NCI-H2196 treated with DMSO at 0.1 percent for 48 hours (cell line): ENCODE results near the gene MORC2.
A peak's percentile ranks its signal among the peaks of the same experiment; 100 is the strongest.

Source experiments
- DNase-seq: peaks from one replicate; lab custom pipeline; 2025; ENCODE audit not compliant: unreplicated experiment; lab: John Stamatoyannopoulos, UW

The MORC2 gene

DNA sequence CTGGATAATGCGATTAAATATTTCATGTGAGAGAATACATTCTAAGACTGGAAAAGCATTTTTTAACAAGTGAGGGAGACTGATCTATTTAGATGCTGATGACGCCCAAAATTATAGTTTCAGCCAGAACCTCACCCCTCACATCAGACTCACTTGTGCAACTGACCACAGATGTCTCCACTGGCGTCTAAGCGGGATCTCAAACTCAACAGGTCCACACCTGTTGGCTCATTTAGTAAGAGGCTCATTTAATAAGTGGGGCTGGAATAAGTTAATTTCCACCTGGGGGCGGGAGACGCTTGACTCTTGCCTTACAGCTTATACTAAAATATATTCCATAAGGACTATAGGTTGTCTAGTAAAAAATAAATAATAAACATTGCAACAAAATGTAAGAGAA is 47.5 kb downstream of the MORC2 start:
- no peak for DNase-seq

DNA sequence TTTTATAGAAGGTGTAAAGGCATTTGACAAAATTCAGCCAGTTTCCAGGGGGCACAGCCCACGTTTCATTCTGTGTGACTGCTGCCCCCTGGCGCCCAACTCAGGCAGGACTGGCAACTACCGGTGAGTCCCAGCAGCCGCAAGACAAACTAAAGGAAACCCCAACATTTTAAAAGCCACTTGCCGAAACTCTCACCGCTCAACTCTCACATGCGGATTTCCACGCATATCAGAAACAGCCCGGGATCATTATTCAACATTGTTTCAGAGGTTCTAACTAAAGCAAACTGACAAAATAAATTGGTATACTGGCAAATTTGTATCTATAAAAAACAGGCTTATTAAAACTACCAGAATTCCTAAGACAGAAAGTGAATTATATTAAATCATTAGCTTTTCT is 48.2 kb downstream of the MORC2 start:
- DNase-seq, result peak; percentile 6

DNA sequence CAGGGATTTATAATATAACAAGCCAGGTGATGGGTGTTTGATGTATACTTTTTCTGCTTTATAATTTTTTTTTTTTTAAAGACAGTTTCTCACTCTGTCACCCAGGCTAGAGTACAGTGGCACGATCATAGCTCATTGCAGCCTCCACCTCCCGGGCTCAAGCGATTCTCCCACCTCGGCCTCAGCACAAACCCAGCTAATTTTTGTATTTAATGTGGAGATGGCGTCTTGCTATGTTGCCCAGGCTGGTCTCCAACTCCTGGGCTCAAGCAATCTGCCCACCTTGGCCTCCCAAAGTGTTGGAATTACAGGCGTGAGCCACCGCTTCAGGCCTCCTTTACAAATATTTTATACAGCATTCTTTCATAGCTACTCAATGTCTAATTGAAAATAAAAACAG is 48.6 kb downstream of the MORC2 start:
- no peak for DNase-seq

DNA sequence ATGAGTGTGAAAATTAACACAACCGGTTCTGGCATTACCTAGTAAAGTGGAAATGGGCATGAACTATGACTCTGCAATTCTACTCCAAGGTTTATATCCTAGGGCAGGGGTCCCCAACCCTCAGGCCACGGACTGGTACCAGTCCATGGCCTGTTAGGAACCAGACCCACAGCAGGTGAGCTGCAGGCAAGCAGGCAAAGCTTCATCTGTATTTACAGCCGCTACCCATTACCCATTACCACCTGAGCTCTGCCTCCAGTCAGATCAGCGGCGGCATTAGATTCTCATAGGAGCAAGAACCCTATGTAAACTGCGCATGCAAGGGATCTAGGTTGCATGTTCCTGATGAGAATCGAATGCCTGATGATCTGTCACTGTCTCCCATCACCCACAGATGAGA is 49.8 kb downstream of the MORC2 start:
- DNase-seq, result no peak

DNA sequence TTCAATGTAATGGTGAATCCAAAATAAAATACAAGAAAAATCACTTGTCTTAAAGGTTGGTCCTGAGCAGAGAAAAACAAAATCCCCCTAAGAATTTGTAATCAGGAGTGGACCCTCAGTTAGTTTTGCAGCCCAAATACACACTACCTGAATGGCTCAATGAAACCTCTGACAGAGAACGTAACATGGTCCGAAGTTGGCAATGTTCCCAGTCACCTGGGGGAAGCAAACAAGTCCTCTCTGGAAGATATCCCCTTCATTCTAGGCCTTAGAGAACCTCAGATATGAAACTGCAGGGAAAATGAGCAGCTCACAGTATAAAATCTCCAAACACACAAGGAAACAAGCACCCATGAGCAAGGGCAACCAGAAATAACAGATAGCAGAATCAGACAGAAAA is 58.2 kb downstream of the MORC2 start:
- DNase-seq, result no peak

DNA sequence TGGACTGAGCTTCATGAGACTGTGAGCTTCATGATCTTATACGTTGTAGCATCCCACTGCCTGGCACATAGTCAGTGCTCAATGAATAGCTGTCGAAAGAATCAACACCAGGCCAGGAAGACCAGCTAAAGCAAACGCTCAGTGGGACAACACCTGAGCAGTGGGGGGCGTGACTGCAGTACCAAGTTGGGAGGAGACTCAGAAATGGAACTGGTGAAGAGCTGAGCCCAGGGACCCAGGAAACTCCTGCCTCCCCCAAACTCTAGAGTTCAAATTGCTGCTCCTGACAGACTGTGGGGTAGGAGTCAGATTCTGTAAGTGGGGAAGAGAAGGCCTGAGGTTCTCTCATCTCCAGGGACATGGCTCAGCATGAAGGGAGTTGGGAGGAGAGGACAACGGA is 59.3 kb downstream of the MORC2 start:
- no peak for DNase-seq

DNA sequence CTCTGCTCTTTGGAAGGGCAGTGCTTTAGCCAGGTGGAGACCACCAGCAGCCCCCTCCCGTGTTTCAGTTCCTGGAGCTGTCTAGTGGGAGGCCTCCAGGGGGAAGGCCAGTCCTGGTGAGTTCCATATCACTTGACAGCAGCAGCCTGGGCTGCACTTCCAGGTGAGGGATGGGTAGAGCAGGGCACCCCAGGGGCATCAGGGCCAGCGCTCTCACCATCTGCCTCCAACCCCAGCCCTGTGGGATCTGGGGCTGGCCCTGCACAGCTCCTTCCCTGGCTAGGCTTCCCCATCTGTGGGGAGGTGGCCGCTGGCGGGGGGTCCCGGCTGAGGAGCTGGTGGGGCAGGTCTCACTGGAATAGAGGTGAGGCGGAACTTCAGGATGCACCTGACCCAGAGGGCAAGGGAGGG is 60.5 kb downstream of the MORC2 start:
- no peak for DNase-seq

DNA sequence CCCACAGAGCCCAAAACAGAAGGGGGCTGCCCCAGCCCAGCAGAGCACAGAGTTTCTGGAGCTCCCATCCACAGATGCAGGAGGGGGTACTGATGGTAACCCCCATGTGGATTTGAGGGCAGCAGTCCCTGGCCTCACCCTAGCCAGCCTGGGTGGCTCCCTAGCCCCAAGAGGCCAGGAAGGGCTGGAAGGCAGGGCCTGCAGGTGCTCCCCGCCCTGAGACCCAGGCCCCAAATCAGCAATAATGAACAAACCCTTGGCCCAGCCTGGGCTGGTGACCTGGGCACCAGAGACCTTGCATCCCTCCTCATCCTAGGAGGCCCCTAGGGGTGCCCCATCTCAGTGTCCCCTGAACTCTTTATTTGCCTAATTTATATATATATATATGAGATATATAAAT is 61.6 kb downstream of the MORC2 start:
- no peak for DNase-seq

DNA sequence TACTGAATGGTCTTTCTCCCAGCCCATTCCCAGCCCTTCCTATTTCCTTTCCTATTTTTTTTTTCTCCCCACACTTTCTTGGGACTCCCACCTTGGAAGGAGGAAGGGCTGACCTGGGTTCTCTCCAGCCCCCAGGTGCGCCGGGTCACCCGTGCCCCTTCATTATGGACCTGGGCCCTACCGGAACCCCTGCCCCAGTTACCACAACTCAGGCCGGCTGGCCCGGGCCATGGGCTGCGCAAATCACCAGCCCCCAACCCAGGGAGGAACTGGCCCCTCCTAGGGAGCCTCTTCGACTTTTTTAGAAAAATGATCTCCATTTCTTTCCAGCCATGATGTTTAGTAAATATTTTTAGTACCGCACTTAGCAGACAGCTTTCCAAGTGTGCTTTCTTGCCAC is 62.2 kb downstream of the MORC2 start:
- DNase-seq, result no peak

DNA sequence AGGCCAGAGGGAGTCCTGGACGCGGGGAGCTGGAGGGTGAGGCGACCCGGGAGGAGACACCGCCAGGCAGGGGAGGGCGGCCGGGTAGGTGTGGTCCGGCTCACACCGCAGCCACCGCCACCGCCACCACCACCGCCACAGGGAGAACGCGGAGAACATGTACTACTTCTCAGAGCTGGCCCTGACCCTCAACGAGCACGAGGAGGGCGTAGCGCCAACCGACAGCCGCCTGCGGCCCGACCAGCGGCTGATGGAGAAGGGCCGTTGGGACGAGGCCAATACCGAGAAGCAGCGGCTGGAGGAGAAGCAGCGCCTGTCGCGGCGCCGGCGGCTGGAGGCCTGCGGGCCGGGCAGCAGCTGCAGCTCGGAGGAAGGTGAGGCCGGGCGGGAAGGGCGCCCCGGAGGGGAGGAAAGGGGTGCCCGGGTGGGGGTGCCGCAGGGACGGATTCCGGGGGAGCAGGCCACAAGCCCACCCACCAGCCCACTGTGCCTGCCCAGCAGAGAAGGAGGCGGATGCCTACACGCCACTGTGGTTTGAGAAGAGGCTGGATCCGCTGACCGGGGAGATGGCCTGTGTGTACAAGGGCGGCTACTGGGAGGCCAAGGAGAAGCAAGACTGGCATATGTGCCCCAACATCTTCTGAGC is 62.8 kb downstream of the MORC2 start:
- no peak for DNase-seq

DNA sequence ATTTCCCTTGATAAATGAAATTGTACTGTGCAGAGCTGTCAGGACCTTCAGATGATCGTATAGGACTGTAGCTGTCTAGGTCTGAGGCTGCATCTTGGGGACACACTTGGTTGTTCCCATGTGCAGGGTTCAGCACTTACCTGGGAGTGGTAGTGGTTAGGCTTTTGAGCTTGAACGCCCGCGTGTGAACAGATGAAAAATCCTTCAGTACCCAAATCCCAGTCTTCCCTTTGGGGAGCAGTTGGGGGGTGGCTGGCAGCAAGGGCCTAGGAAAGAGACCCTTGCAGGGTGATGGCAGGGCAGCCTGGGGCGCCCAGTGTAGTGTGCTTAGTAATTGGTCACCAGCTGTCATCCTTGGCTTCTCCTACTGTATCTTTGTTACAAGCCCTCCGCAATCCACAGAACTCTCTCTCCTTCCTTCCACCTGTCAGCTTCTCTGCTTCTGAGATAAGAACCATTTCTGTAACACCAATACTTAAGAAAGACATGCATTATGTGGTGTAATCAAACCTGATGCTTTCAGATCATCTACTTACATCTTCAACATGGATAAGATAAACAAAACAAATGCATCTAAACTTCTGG is 64.6 kb downstream of the MORC2 start:
- no peak for DNase-seq

DNA sequence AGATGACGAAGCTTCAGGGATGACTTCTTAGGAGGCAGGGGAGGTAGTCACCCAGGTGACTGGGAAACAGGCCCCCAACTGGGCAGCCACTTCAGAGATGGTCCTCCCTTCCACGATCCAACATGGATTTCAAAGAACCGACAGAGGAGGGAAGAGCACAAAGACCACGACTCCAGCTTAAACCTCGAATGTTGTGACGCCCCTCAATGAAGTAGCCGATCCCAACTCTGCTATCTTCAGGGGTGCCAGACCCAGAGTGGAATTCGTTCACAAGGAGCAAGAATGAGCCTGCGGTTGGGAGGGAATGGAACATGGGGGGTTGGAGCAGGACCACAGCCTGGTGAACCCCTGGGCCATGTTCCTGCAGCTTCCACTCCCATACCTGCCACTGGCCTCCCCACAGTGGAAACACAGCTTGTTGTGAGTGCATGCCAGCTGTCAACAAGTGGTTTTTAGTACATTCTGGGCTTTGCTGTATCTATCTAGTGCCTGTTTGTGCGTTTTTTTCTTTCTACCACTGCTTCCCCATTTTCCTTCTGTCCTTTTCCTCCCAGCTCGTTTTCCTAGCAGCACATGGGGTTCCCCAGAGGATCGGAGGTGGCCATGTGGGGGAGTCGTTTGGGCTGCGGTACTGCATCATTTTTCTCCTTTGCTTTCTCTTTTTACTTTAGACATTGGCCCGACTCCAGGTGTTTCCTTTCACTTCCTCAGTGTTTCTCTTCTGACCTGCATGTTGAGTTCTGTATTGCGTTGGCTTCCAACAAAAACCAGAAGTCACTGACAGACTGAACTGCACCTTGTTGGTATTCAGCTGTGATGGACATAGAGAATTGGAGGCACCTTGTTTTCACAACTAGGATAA is 65.8 kb downstream of the MORC2 start:
- DNase-seq, result no peak

DNA sequence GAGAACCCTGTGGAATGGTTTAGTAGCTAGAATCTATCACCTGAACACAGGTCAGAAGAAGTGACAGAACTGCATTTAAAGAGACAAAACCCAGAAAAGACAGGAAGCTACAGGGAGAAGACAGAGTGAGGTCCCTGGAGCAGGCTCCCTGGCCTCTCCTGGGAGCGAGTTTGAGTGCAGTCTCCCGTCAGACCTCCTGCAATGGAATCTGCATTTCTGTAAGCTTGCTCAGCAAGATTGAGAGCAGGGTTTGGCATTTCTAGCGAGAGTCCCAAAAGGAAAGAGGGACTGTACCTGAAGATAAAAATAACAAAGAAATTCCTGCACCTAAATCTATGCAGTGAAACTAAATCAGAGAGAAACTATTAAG is 74.2 kb downstream of the MORC2 start:
- DNase-seq, result no peak

DNA sequence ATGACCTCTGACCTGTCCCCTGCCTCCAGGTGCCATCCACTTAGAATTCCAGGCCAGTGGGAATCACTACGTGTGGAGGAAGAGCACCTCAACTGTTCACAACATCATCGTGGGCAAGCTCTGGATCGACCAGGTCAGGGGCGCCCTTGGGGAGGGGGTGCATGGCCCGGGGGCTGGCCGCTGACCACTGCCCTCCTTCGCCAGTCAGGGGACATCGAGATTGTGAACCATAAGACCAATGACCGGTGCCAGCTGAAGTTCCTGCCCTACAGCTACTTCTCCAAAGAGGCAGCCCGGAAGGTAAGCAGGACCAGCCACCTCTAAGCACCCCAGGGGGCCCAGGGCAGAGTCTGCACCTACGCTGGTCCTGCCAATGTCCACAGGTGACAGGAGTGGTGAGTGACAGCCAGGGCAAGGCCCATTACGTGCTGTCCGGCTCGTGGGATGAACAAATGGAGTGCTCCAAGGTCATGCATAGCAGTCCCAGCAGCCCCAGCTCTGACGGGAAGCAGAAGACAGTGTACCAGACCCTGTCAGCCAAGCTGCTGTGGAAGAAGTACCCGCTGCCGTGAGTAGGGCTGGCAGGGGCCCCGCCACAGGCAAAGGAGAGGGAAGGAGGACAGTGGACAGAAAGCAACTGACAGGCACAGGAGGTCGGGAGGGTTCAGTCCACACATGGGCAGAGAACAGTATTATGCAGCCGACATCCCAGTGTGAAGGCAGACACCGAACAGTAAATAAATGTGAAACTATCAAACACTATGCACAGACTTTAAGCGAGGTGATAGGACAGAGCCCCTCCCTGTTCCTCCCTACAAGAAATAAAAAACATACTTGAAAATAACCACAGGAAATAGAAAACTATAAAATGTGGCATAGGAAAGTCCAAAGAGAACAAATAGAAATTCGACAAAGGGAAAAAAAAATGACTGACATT is 74.9 kb downstream of the MORC2 start:
- DNase-seq, result no peak

DNA sequence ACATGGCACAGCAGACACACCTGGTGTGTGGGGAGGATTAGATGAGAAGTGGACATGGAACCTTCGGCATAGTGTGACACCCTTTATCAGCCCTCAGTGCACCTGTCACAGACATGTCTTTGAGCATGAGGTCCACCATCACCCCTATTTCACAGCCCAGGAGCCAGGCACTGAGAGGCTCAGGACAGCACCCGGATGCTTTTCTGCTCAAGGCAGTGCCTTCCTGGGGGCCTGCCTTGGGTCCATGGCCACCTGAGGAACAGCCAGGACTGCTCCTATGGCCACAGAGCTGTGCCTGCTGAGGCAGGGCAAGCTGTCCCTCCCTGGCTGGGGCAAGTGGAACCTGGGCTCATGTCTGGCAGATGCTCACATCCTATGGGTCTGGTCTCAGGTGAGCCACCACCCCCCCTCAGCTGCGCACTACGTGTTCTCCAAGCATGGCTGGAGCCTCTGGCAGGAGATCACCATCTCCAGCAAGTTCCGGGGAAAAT is 75.8 kb downstream of the MORC2 start:
- no peak for DNase-seq

DNA sequence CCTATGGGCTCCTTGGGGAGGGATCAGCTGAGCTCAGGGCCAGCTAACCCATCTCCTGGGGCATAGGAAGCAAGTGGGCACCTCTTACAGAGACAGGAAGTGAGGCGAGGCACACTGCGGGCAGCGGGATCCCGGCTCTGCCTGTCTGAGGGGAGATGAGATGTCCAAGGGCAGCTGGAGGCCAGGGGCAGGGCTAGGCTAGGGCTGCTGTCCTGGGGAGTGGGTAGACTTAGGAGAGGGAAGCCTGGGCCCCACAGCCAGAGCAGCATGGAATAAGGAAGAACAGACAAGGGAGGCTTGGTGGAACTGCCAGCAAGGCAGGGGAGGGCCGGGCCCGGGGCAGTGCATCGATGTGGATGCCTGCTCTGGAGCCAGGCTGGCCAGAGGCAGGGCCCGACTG is 76.3 kb downstream of the MORC2 start:
- no peak for DNase-seq

DNA sequence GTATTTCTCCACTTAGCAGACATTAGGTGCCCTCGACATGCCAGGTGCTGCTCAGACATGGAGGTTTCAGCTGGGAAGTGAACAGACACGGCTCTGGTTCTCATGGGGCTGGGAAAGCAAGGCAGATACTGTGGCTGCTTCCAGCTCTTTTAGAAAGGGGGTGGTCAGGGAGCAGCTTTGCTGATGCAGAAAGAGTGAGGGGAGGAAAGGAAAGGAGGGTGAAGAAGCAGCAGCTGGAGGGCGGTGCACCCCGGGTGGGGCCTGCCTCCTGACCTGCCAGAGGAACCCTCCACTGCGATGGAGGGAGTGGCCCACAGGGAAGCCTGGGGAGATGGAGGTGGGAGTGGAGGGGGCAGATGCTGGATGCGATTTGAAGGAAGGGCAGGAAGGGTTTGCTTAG is 76.8 kb downstream of the MORC2 start:
- DNase-seq, result no peak

DNA sequence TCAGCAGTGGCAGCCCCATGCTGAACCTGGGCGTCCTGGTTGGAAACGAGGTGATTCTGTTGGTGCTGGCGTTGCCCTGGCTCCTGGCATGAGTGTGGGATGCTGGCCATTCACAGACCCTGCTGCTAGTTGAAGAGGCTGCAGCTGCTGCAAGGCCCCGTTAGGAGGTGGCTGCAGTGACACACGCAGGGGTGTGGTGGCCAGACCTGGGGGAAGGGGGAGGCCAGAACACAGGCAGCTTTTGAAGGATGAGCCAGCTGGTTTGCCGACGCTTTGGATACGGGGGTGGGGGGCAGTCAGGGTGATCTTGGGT is 77.2 kb downstream of the MORC2 start:
- DNase-seq, result no peak

DNA sequence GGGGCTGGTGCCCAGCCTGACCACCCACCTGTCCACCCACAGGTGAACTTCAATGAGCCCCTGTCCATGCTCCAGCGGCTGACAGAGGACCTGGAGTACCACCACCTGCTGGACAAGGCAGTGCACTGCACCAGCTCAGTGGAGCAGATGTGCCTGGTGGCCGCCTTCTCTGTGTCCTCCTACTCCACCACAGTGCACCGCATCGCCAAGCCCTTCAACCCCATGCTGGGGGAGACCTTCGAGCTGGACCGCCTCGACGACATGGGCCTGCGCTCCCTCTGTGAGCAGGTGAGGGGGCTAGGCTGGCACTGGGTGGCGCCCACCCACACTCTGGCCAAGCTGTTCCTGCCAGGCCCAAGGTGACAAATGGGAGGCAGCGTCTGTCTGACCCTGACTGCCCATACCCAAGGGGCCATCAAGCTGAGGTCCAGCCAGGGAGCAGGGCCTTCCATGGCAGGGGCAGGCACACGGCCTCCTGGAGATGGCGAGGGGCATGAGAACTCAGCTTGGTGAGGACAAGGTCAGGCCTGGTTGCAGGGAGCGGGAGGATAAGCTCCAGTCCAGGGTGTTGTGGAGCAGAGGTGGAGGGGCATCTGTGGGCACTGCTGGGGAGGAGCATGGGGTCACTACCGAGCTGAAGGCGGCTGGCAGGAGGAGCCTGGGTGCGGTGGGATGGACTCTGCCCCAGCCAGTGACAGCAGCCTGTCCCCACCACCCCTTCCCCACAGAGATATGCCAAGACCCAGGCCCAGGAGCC is 77.7 kb downstream of the MORC2 start:
- no peak for DNase-seq

DNA sequence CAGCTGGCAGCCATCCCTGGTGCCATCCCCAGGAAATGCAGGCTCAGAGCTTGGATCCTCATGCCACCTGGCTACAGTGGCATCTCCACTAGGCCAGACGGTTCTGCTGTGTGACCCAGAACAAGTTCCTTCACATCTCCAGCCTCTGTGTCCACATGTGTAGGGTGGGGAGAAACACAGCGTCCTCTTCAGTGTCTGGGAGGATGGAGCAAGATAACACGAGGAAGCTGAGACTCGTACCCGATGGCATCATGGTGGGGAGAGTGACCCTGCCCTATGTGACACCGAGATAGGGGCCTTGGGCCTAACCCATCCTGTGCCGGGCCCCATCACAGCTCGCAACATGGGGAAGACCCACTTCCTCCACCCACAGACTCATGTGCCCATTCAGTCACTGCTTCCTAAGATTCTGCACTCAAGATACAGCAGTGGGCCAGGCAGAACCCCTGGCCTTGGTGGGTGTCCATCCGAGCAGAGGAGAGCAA is 78.5 kb downstream of the MORC2 start:
- DNase-seq, result no peak
